Tibial nerve (tissue), 4 donors: ENCODE results near the gene SYT9. TPM values are rescaled to one million over a fixed set of nuclear protein-coding genes. Genes with fewer than 3 reads are reported as not detected.

Experiments
- DNase-seq, 2 donors: peaks; one replicate each; pipeline ENCODE4 v3.0.0-alpha.2; 2019; ENCODE audit warnings: low spot score in 2 of 2
- H3K27ac ChIP-seq, 4 donors: fragments of 200-600 bp; sonication (generic) in 3 of 4; one replicate each; pipeline ENCODE4 v1.5.1; 2017 to 2019; ENCODE audit warnings: mild to moderate bottlenecking in 1 of 4
- H3K27me3 ChIP-seq, 2 donors: fragments of 200-600 bp; sonication (generic) in 1 of 2; one replicate each; pipeline versions ENCODE4 v1.5.1 to v1.6.0; 2017 to 2019
- H3K36me3 ChIP-seq, 3 donors: fragments of 200-600 bp; sonication (generic); one replicate each; pipeline ENCODE4 v1.5.1; 2018 to 2019
- H3K4me1 ChIP-seq, 4 donors: fragments of 200-600 bp; sonication (generic) in 3 of 4; one replicate each; pipeline ENCODE4 v1.5.1; 2017 to 2019
- H3K4me3 ChIP-seq, 4 donors: fragments of 200-600 bp; sonication (generic) in 3 of 4; one replicate each; pipeline ENCODE4 v1.5.1; 2017 to 2019; ENCODE audit warnings: mild to moderate bottlenecking in 1 of 4, moderate library complexity in 1 of 4
- H3K9me3 ChIP-seq, 4 donors: fragments of 200-600 bp; sonication (generic) in 3 of 4; one replicate each; pipeline ENCODE4 v1.5.1; 2017 to 2019
- CTCF ChIP-seq, 5 experiments: fragments of 200-600 bp in 3 of 5; fragments of 450-650 bp in 2 of 5; sonication (generic) in 3 of 5; IDR thresholded peaks; one replicate each; pipeline ENCODE4 v1.5.1; 2016 to 2019; ENCODE audit warnings: antibody characterized with exemption in 5 of 5, mild to moderate bottlenecking in 3 of 5, moderate library complexity in 2 of 5
- EP300 ChIP-seq, 2 donors: sonication (generic); formaldehyde crosslinking; IDR thresholded peaks; one replicate each; pipeline ENCODE4 v1.6.1; 2017; ENCODE audit warnings: antibody characterized with exemption in 2 of 2, mild to moderate bottlenecking in 1 of 2
- POLR2A ChIP-seq, 2 donors: fragments of 450-650 bp; IDR thresholded peaks; one replicate each; pipeline ENCODE4 v1.6.1; 2017; ENCODE audit warnings: antibody characterized with exemption in 2 of 2, mild to moderate bottlenecking in 2 of 2, moderate library complexity in 2 of 2
- WGBS, 2 donors: methylation state at CpG; one replicate each; pipeline ENCODE4 v1.1.5; 2018; 5-methylcytosine and 5-hydroxymethylcytosine counted together
- total RNA-seq, 4 donors: library from RNA; depleted of rRNA; stranded (reverse); fragments of >200 nt; gene quantifications; one replicate each; pipeline ENCODE4 v1.1.0, GENCODE V29; 2016

Gene SYT9
- total RNA-seq, 4 donors from 2014 or later = 0.21 to 0.30 TPM; not detected in 2

GRCh38 chr11:7454854-7455253, 203.2 kb downstream of the SYT9 start:
- no peak for TF ChIP-seq POLR2A (IDR thresholded peaks at IDR 0.05)
- TF ChIP-seq EP300 (IDR thresholded peaks at IDR 0.05) = no peak
- no peak for TF ChIP-seq CTCF (IDR thresholded peaks at IDR 0.05)
- WGBS, 2 donors = 83% methylated on average over 2 of the region's 2 CpGs
- H3K36me3 ChIP-seq = no peaks in the 10 kb centered on the region
- no peak overlapping the region for H3K4me3 ChIP-seq
- H3K27ac ChIP-seq = no peak overlapping the region
- H3K4me1 ChIP-seq = peaks cover 0 to 17% (median 7%) of the 10 kb centered on the region in 4 donors
- H3K9me3 ChIP-seq = no peaks in the 10 kb centered on the region
- no peak for DNase-seq
- H3K27me3 ChIP-seq = no peaks in the 10 kb centered on the region

GRCh38 chr11:7457211-7457610, 205.5 kb downstream of the SYT9 start:
- no peaks in the 10 kb centered on the region for H3K36me3 ChIP-seq
- H3K27me3 ChIP-seq = no peaks in the 10 kb centered on the region
- no peaks in the 10 kb centered on the region for H3K9me3 ChIP-seq
- H3K27ac ChIP-seq = no peak overlapping the region
- DNase-seq = no peak
- no peak for TF ChIP-seq POLR2A (IDR thresholded peaks at IDR 0.05)
- no peak for TF ChIP-seq CTCF (IDR thresholded peaks at IDR 0.05)
- no peak for TF ChIP-seq EP300 (IDR thresholded peaks at IDR 0.05)
- H3K4me3 ChIP-seq = no peak overlapping the region
- H3K4me1 ChIP-seq = no peaks in the 10 kb centered on the region
- WGBS, 2 donors = 58 to 75% methylated on average over 1 of the region's 1 CpG

GRCh38 chr11:7462706-7463105, 211.0 kb downstream of the SYT9 start:
- Histone ChIP-seq H3K27me3 (no peaks in the 10 kb centered on the region), H3K4me3 (no peak overlapping the region), H3K9me3 (no peaks in the 10 kb centered on the region), H3K4me1 (no peaks in the 10 kb centered on the region), H3K36me3 (no peaks in the 10 kb centered on the region), H3K27ac (no peak overlapping the region)
- 88 to 100% methylated on average over 1 of the region's 1 CpG for WGBS, 2 donors
- TF ChIP-seq EP300 (IDR thresholded peaks at IDR 0.05) (no peak), POLR2A (IDR thresholded peaks at IDR 0.05) (no peak), CTCF (IDR thresholded peaks at IDR 0.05) (no peak)
- DNase-seq = no peak

- H3K27me3 ChIP-seq = no peaks in the 10 kb centered on the region
- no peak overlapping the region for H3K4me3 ChIP-seq
- H3K36me3 ChIP-seq = peaks cover 0 to 7% (median 0%) of the 10 kb centered on the region in 3 donors
- no peak for DNase-seq
- H3K9me3 ChIP-seq = no peaks in the 10 kb centered on the region
- 84% methylated on average over 2 of the region's 2 CpGs for WGBS, 2 donors
- no peak overlapping the region for H3K27ac ChIP-seq
- TF ChIP-seq CTCF (IDR thresholded peaks at IDR 0.05) (no peak), POLR2A (IDR thresholded peaks at IDR 0.05) (no peak), EP300 (IDR thresholded peaks at IDR 0.05) (no peak)
- no peaks in the 10 kb centered on the region for H3K4me1 ChIP-seq
Measured at GRCh38 chr11:7467652-7468051, 215.9 kb downstream of the SYT9 start.

GRCh38 chr11:7469351-7469865, 217.7 kb downstream of the SYT9 start:
- Histone ChIP-seq H3K36me3 (peaks cover 0 to 7% (median 0%) of the 10 kb centered on the region in 3 donors), H3K27me3 (no peaks in the 10 kb centered on the region), H3K4me1 (no peaks in the 10 kb centered on the region), H3K9me3 (no peaks in the 10 kb centered on the region), H3K4me3 (no peak overlapping the region), H3K27ac (no peak overlapping the region)
- no peak for DNase-seq
- 91 to 92% methylated on average over 5 of the region's 5 CpGs for WGBS, 2 donors
- no peak for TF ChIP-seq CTCF (IDR thresholded peaks at IDR 0.05)
- no peak for TF ChIP-seq EP300 (IDR thresholded peaks at IDR 0.05)
- TF ChIP-seq POLR2A (IDR thresholded peaks at IDR 0.05) = no peak
